Caco-2 (cell line): ENCODE measurements around the gene PRPF38A. TPM values are rescaled to one million over a fixed set of nuclear protein-coding genes. Genes with fewer than 3 reads are reported as not detected.

Experiments
- BruUV-seq: library from RNA; stranded (reverse); fragments of 400-500 nt; replicated peaks from 2 replicates; lab custom pipeline; 2021; lab: Mats Ljungman, UMichigan
- CTCF ChIA-PET: fragments of 300-600 bp; sonication (Branson Sonifier 250); formaldehyde crosslinking; loops from one replicate; lab custom pipeline; 2022; ENCODE audit warnings: antibody characterized with exemption; lab: Charles Lee
- POLR2A ChIA-PET: fragments of 300-600 bp; sonication (Branson Sonifier 250); formaldehyde crosslinking; loops from one replicate; lab custom pipeline; 2022; ENCODE audit warnings: antibody characterized with exemption; lab: Charles Lee
- DNase-seq, 2 experiments: peaks; one replicate each; pipeline versions ENCODE4 v3.0.0 to v3.0.0-alpha.2; 2020 to 2022
- H3K27me3 ChIP-seq: replicated peaks from 2 replicates; pipeline ENCODE4 v1.6.0; 2011; ENCODE audit warnings: low read length; ENCODE audit not compliant: control insufficient read depth, insufficient read depth
- H3K36me3 ChIP-seq: 2 replicates; pipeline ENCODE4 v1.5.1; 2011; ENCODE audit warnings: low read length; ENCODE audit not compliant: control insufficient read depth, insufficient read depth
- H3K4me1 ChIP-seq: fragments of 250-450 bp; sonication (Bioruptor Pico); 2 replicates; pipeline ENCODE4 v1.5.1; 2020; ENCODE audit warnings: mild to moderate bottlenecking
- H3K4me3 ChIP-seq: 2 replicates; pipeline ENCODE4 v1.5.1; 2011; ENCODE audit warnings: low read depth, mild to moderate bottlenecking, control low read depth, low read length
- H3K9me3 ChIP-seq: fragments of 250-450 bp; sonication (Bioruptor Pico); 2 replicates; pipeline ENCODE4 v1.5.1; 2020; ENCODE audit warnings: mild to moderate bottlenecking, moderate library complexity
- H3K27ac Mint-ChIP-seq: one replicate; pipeline ENCODE4 v1.8.0; 2022; ENCODE audit warnings: mixed read lengths; ENCODE audit not compliant: unreplicated experiment
- H3K27me3 Mint-ChIP-seq: one replicate; pipeline ENCODE4 v1.8.0; 2022; ENCODE audit warnings: mixed read lengths; ENCODE audit not compliant: insufficient read depth, unreplicated experiment
- H3K36me3 Mint-ChIP-seq: one replicate; pipeline ENCODE4 v1.8.0; 2022; ENCODE audit warnings: mild to moderate bottlenecking, mixed read lengths; ENCODE audit not compliant: insufficient read depth, unreplicated experiment
- H3K4me1 Mint-ChIP-seq: one replicate; pipeline ENCODE4 v1.8.0; 2022; ENCODE audit warnings: low read depth, mixed read lengths; ENCODE audit not compliant: unreplicated experiment
- H3K4me3 Mint-ChIP-seq: one replicate; pipeline ENCODE4 v1.8.0; 2022; ENCODE audit warnings: mild to moderate bottlenecking, moderate library complexity, mixed read lengths; ENCODE audit not compliant: unreplicated experiment
- H3K9me3 Mint-ChIP-seq: one replicate; pipeline ENCODE4 v1.8.0; 2022; ENCODE audit warnings: mixed read lengths; ENCODE audit not compliant: unreplicated experiment
- intact Hi-C: fragments of 100-400 bp; cut with micrococcal nuclease; formaldehyde crosslinking; loops from one replicate; pipeline ENCODE4 v1.10.0; 2022; ENCODE audit not compliant: unreplicated experiment
- total RNA-seq: library from RNA; stranded (reverse); gene quantifications from 2 replicates; pipeline ENCODE4 v1.2.3, GENCODE V29; 2022
- TF ChIP-seq, protein P1 (sequence below), 2 experiments: fragments of 200-600 bp in 1 of 2; IDR thresholded peaks; 1 replicate in 1 of 2; 2 replicates in 1 of 2; pipeline versions ENCODE4 v1.5.1 to v1.8.0; 2011 to 2022; ENCODE audit warnings: antibody characterized with exemption in 1 of 2, control low read depth in 1 of 2, inconsistent platforms in 1 of 2, low read depth in 1 of 2, low read length in 1 of 2, mild to moderate bottlenecking in 1 of 2, moderate library complexity in 1 of 2; ENCODE audit not compliant: insufficient read depth in 1 of 2, severe bottlenecking in 1 of 2, unreplicated experiment in 1 of 2

PRPF38A gene
- total RNA-seq, 1 experiment from 2014 or later = 43.1 TPM

DNA sequence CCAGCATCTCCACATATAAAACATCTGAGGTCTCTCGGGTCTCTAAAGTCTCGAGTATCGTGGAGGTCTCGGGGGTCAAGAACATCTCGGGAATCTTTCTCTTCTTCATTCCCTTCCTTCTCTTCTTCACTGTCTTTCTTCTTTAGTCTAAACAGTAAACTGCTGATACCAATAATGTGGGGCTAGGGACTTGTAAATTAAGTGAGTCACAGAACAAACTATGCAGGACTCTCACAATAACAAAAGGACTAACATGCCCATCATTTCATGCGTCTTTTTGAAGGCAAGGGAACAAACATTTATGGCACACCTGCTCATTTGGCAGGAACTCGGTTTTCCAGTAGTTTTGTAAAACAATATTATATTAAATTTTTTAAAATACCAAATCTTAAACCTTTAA is 32.4 kb downstream of the PRPF38A start:
- TF ChIP-seq, protein P1, sequence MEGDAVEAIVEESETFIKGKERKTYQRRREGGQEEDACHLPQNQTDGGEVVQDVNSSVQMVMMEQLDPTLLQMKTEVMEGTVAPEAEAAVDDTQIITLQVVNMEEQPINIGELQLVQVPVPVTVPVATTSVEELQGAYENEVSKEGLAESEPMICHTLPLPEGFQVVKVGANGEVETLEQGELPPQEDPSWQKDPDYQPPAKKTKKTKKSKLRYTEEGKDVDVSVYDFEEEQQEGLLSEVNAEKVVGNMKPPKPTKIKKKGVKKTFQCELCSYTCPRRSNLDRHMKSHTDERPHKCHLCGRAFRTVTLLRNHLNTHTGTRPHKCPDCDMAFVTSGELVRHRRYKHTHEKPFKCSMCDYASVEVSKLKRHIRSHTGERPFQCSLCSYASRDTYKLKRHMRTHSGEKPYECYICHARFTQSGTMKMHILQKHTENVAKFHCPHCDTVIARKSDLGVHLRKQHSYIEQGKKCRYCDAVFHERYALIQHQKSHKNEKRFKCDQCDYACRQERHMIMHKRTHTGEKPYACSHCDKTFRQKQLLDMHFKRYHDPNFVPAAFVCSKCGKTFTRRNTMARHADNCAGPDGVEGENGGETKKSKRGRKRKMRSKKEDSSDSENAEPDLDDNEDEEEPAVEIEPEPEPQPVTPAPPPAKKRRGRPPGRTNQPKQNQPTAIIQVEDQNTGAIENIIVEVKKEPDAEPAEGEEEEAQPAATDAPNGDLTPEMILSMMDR (IDR thresholded peaks at IDR 0.05; ENCODE audit: insufficient read depth in 1 of 2, low read depth in 1 of 2, low read length in 1 of 2, severe bottlenecking in 1 of 2, unreplicated experiment in 1 of 2) = no peak
- Histone ChIP-seq H3K36me3 (no peaks in the 10 kb centered on the region; the same call in 1 of the 2 replicates), H3K27me3 (no peaks in the 10 kb centered on the region), H3K9me3 (no peaks in the 10 kb centered on the region), H3K4me1 (no peaks in the 10 kb centered on the region), H3K4me3 (no peak overlapping the region)
- no peak overlapping the region for H3K4me3 Mint-ChIP-seq
- no TSS peak for BruUV-seq
- ChIA-PET CTCF (no interaction called here), POLR2A (no interaction called here)
- no peaks in the 10 kb centered on the region for H3K27me3 Mint-ChIP-seq
- H3K9me3 Mint-ChIP-seq = no peaks in the 10 kb centered on the region
- intact Hi-C loops = no loop called here
- H3K36me3 Mint-ChIP-seq = peaks cover 31% of the 10 kb centered on the region
- no peak overlapping the region for H3K27ac Mint-ChIP-seq
- H3K4me1 Mint-ChIP-seq = no peaks in the 10 kb centered on the region
- DNase-seq = no peak

GRCh38 chr1:52439976-52440375 is 35.6 kb downstream of the PRPF38A start:
- Mint-ChIP-seq H3K4me3 (no peak overlapping the region), H3K36me3 (peaks cover 31% of the 10 kb centered on the region), H3K27me3 (no peaks in the 10 kb centered on the region), H3K4me1 (no peaks in the 10 kb centered on the region), H3K27ac (no peak overlapping the region), H3K9me3 (no peaks in the 10 kb centered on the region)
- Histone ChIP-seq H3K4me1 (no peaks in the 10 kb centered on the region), H3K9me3 (no peaks in the 10 kb centered on the region), H3K4me3 (no peak overlapping the region), H3K36me3 (no peaks in the 10 kb centered on the region; the same call in 1 of the 2 replicates), H3K27me3 (no peaks in the 10 kb centered on the region)
- intact Hi-C loops = no loop called here
- no peak for DNase-seq
- ChIA-PET POLR2A (no interaction called here), CTCF (no interaction called here)
- BruUV-seq = no TSS peak
- TF ChIP-seq, protein P1 (IDR thresholded peaks at IDR 0.05; ENCODE audit: insufficient read depth in 1 of 2, low read depth in 1 of 2, low read length in 1 of 2, severe bottlenecking in 1 of 2, unreplicated experiment in 1 of 2) = no peak

DNA sequence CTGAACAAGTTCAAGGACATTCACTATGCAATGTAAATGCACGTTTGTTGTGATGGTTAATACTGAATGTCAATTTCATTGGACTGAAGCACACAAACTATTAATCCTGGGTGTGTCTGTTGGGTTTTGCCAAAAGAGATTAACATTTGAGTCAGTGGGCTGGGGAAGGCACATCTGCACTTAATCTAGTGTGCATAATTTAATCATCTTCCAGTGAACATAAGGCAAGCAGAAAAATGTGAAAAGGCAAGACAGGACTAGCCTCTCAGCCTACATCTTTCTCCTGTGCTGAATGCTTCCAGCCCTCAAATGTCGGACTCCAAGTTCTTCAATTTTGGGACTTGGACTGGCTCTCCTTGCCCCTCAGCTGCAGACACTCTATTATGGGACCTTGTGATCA is 40.1 kb downstream of the PRPF38A start:
- ChIA-PET CTCF (no interaction called here), POLR2A (no interaction called here)
- H3K4me3 ChIP-seq = no peak overlapping the region
- no TSS peak for BruUV-seq
- Mint-ChIP-seq H3K27me3 (no peaks in the 10 kb centered on the region), H3K4me1 (no peaks in the 10 kb centered on the region), H3K9me3 (no peaks in the 10 kb centered on the region), H3K36me3 (peaks cover 26% of the 10 kb centered on the region), H3K4me3 (no peak overlapping the region), H3K27ac (no peak overlapping the region)
- TF ChIP-seq, protein P1 (IDR thresholded peaks at IDR 0.05; ENCODE audit: insufficient read depth in 1 of 2, low read depth in 1 of 2, low read length in 1 of 2, severe bottlenecking in 1 of 2, unreplicated experiment in 1 of 2) = no peak
- no peaks in the 10 kb centered on the region for H3K9me3 ChIP-seq
- H3K27me3 ChIP-seq = no peaks in the 10 kb centered on the region
- intact Hi-C loops = no loop called here
- H3K36me3 ChIP-seq = no peaks in the 10 kb centered on the region
- no peaks in the 10 kb centered on the region for H3K4me1 ChIP-seq
- DNase-seq = no peak
